GM06990 (cell line): ENCODE results near the gene LITAF.

Experiments used
- DNase-seq: peaks from one replicate; pipeline ENCODE4 v3.0.0-alpha.2; 2011; ENCODE audit not compliant: insufficient read length; ENCODE audit errors: extremely low read depth
- H3K27me3 ChIP-seq: replicated peaks from 2 replicates; pipeline ENCODE4 v1.6.0; 2011; ENCODE audit warnings: low read length; ENCODE audit not compliant: control insufficient read depth, insufficient read depth
- H3K36me3 ChIP-seq: 2 replicates; pipeline ENCODE4 v1.5.1; 2011; ENCODE audit warnings: low read length; ENCODE audit not compliant: control insufficient read depth, insufficient read depth
- H3K4me3 ChIP-seq: replicated peaks from 2 replicates; pipeline ENCODE4 v1.5.1; 2011; ENCODE audit warnings: low read depth, mild to moderate bottlenecking, control low read depth, low read length
- CTCF ChIP-seq: IDR thresholded peaks from 2 replicates; pipeline ENCODE4 v1.5.1; 2011; ENCODE audit warnings: low read length, control low read depth, mild to moderate bottlenecking, inconsistent platforms; ENCODE audit not compliant: insufficient read depth, poor library complexity, severe bottlenecking

LITAF gene

GRCh38 chr16:11633113-11633512 lies 46.4 kb upstream of the LITAF start:
- no peak for TF ChIP-seq CTCF
- Histone ChIP-seq H3K4me3 (no peak overlapping the region), H3K27me3 (no peaks in the 10 kb centered on the region; the same call in none of the 2 replicates), H3K36me3 (no peaks in the 10 kb centered on the region)
- DNase-seq, result no peak

GRCh38 chr16:11632455-11632939 lies 45.8 kb upstream of the LITAF start:
- no peak for DNase-seq
- no peak for TF ChIP-seq CTCF
- H3K27me3 ChIP-seq, result no peaks in the 10 kb centered on the region; the same call in none of the 2 replicates
- no peak overlapping the region for H3K4me3 ChIP-seq
- no peaks in the 10 kb centered on the region for H3K36me3 ChIP-seq

GRCh38 chr16:11631214-11631613 lies 44.5 kb upstream of the LITAF start:
- no peaks in the 10 kb centered on the region for H3K36me3 ChIP-seq
- no peak overlapping the region for H3K4me3 ChIP-seq
- TF ChIP-seq CTCF, result no peak
- H3K27me3 ChIP-seq, result no peaks in the 10 kb centered on the region; the same call in none of the 2 replicates
- no peak for DNase-seq

DNA sequence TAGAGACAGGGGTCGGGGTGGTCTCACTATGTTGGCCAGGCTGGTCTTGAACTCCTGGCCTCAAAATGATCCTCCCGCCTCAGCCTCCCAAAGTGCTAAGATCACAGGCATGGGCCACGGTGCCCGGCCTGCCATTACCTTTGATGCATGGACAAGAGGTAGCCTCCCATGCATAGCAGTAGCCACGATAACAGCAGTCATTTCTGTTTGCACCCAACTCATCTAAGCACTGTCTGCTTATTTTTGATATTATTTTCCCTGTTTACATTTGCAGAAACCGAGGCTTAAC lies 44.0 kb upstream of the LITAF start:
- DNase-seq, result no peak
- no peak overlapping the region for H3K4me3 ChIP-seq
- H3K27me3 ChIP-seq, result no peaks in the 10 kb centered on the region; the same call in none of the 2 replicates
- H3K36me3 ChIP-seq, result no peaks in the 10 kb centered on the region
- TF ChIP-seq CTCF, result no peak

GRCh38 chr16:11630046-11630767 lies 43.5 kb upstream of the LITAF start:
- no peak for DNase-seq
- Histone ChIP-seq H3K27me3 (no peaks in the 10 kb centered on the region; the same call in none of the 2 replicates), H3K36me3 (no peaks in the 10 kb centered on the region), H3K4me3 (no peak overlapping the region)
- TF ChIP-seq CTCF, result no peak
